IMR-90 (cell line): ENCODE measurements around the gene KCTD8. TPM values are rescaled to one million over a fixed set of nuclear protein-coding genes. Genes with fewer than 3 reads are reported as not detected.

Experiments used
- ATAC-seq: fragments of 200-7000 bp; cut with Tn5 transposase; 2 replicates; pipeline ENCODE4 v1.9.1; 2020; ENCODE audit warnings: low read depth, mild to moderate bottlenecking, moderate library complexity
- BruUV-seq: library from RNA; stranded (reverse); fragments of 400-500 nt; replicated peaks from 2 replicates; lab custom pipeline; 2021; lab: Mats Ljungman, UMichigan
- CTCF ChIA-PET: fragments of 300-600 bp; formaldehyde crosslinking; extraction: SDS; loops from one replicate; lab custom pipeline; 2021; ENCODE audit warnings: antibody characterized with exemption; lab: Yijun Ruan, JAX
- POLR2A ChIA-PET: fragments of 300-600 bp; sonication (Branson Sonifier 250); formaldehyde crosslinking; loops from one replicate; lab custom pipeline; 2022; ENCODE audit warnings: antibody characterized with exemption; ENCODE audit not compliant: unreplicated experiment; lab: Charles Lee
- DNase-seq: peaks from one replicate; pipeline ENCODE4 v3.0.0; 2013
- H2AFZ ChIP-seq: replicated peaks from 2 replicates; pipeline ENCODE3; 2013; ENCODE audit warnings: low read length, mild to moderate bottlenecking; ENCODE audit not compliant: poor library complexity
- H2AK5ac ChIP-seq: 2 replicates; pipeline ENCODE4 v1.6.1; 2013; ENCODE audit warnings: low read depth, low read length, inconsistent platforms
- H2AK9ac ChIP-seq: replicated peaks from 2 replicates; pipeline ENCODE3; 2013; ENCODE audit warnings: mild to moderate bottlenecking, low read depth, low read length, moderate library complexity; ENCODE audit not compliant: poor library complexity
- H2BK120ac ChIP-seq: 2 replicates; pipeline ENCODE4 v1.6.1; 2013; ENCODE audit warnings: low read depth, low read length, inconsistent platforms
- H2BK15ac ChIP-seq: 3 replicates; pipeline ENCODE4 v1.6.1; 2013; ENCODE audit warnings: low read depth, low read length, inconsistent platforms
- H2BK20ac ChIP-seq: 2 replicates; pipeline ENCODE4 v1.6.1; 2013; ENCODE audit warnings: low read depth, mild to moderate bottlenecking, inconsistent platforms, low read length, moderate library complexity
- H2BK5ac ChIP-seq: 2 replicates; pipeline ENCODE4 v1.6.1; 2013; ENCODE audit warnings: mild to moderate bottlenecking, low read depth, low read length, inconsistent platforms; ENCODE audit not compliant: poor library complexity, severe bottlenecking
- H3K14ac ChIP-seq: replicated peaks from 2 replicates; pipeline ENCODE4 v1.6.1; 2013; ENCODE audit warnings: low read depth, low read length, inconsistent platforms
- H3K18ac ChIP-seq: 2 replicates; pipeline ENCODE4 v1.6.1; 2013; ENCODE audit warnings: low read depth, low read length, control low read depth
- H3K23ac ChIP-seq: 2 replicates; pipeline ENCODE4 v1.6.1; 2013; ENCODE audit warnings: low read depth, low read length, inconsistent platforms
- H3K27ac ChIP-seq: 2 replicates; pipeline ENCODE4 v1.5.1; 2013; ENCODE audit warnings: mild to moderate bottlenecking, control low read depth, low read length; ENCODE audit not compliant: insufficient read depth
- H3K27me3 ChIP-seq: 2 replicates; pipeline ENCODE4 v1.6.1; 2013; ENCODE audit warnings: low read length; ENCODE audit not compliant: control insufficient read depth, insufficient read depth
- H3K36me3 ChIP-seq: 2 replicates; pipeline ENCODE4 v1.6.1; 2013; ENCODE audit warnings: low read length, mixed read lengths; ENCODE audit not compliant: control insufficient read depth, insufficient read depth
- H3K4ac ChIP-seq: 2 replicates; pipeline ENCODE4 v1.6.1; 2013; ENCODE audit warnings: low read depth, low read length, inconsistent platforms
- H3K4me1 ChIP-seq: 2 replicates; pipeline ENCODE4 v1.6.1; 2013; ENCODE audit warnings: low read length, mixed read lengths; ENCODE audit not compliant: control insufficient read depth, insufficient read depth
- H3K4me2 ChIP-seq: 2 replicates; pipeline ENCODE4 v1.6.1; 2013; ENCODE audit warnings: low read depth, mild to moderate bottlenecking, control low read depth, low read length, moderate library complexity
- H3K4me3 ChIP-seq: 2 replicates; pipeline ENCODE4 v1.5.1; 2013; ENCODE audit warnings: low read depth, mild to moderate bottlenecking, control low read depth, low read length, moderate library complexity; ENCODE audit not compliant: insufficient read depth
- H3K56ac ChIP-seq: 2 replicates; pipeline ENCODE4 v1.6.1; 2013; ENCODE audit warnings: low read length, inconsistent platforms; ENCODE audit not compliant: insufficient read depth; ENCODE audit errors: extremely low read depth
- H3K79me1 ChIP-seq, 2 experiments: 2 replicates each; pipeline ENCODE4 v1.6.1; 2013; ENCODE audit warnings: low read length in 2 of 2, inconsistent platforms in 1 of 2, low read depth in 1 of 2
- H3K9ac ChIP-seq: 2 replicates; pipeline ENCODE4 v1.6.1; 2013; ENCODE audit warnings: low read depth, low read length, control low read depth
- H3K9me1 ChIP-seq: 2 replicates; pipeline ENCODE4 v1.6.1; 2013; ENCODE audit warnings: low read length, inconsistent platforms; ENCODE audit not compliant: insufficient read depth
- H3K9me3 ChIP-seq: 2 replicates; pipeline ENCODE4 v1.6.1; 2013; ENCODE audit warnings: low read length; ENCODE audit not compliant: control insufficient read depth, insufficient read depth
- H4K20me1 ChIP-seq: 2 replicates; pipeline ENCODE4 v1.6.1; 2013; ENCODE audit warnings: low read length, inconsistent platforms; ENCODE audit not compliant: insufficient read depth
- H4K5ac ChIP-seq: 2 replicates; pipeline ENCODE4 v1.6.1; 2013; ENCODE audit warnings: mild to moderate bottlenecking, low read depth, low read length, control low read depth
- H4K8ac ChIP-seq, 2 experiments: 2 replicates each; pipeline ENCODE4 v1.6.1; 2013; ENCODE audit warnings: low read depth in 2 of 2, low read length in 2 of 2, control low read depth in 1 of 2, inconsistent platforms in 1 of 2
- H4K91ac ChIP-seq: 2 replicates; pipeline ENCODE4 v1.6.1; 2013; ENCODE audit warnings: low read depth, low read length, inconsistent platforms; ENCODE audit not compliant: insufficient read depth
- CEBPB ChIP-seq: IDR thresholded peaks from 2 replicates; pipeline ENCODE4 v1.6.1; 2012; ENCODE audit warnings: low read depth, low read length, improper control_type of control experiment
- MAZ ChIP-seq: IDR thresholded peaks from 2 replicates; pipeline ENCODE4 v1.6.1; 2012; ENCODE audit warnings: low read depth, mild to moderate bottlenecking, low read length, improper control_type of control experiment, moderate library complexity, borderline replicate concordance
- POLR2A ChIP-seq: IDR thresholded peaks from 2 replicates; pipeline ENCODE4 v1.6.1; 2012; ENCODE audit warnings: mild to moderate bottlenecking, low read depth, low read length
- RAD21 ChIP-seq: IDR thresholded peaks from 2 replicates; pipeline ENCODE4 v1.6.1; 2012; ENCODE audit warnings: low read length, improper control_type of control experiment
- RFX5 ChIP-seq: IDR thresholded peaks from 2 replicates; pipeline ENCODE4 v1.8.0; 2012; ENCODE audit warnings: low read depth, mild to moderate bottlenecking, low read length, moderate library complexity
- SMC3 ChIP-seq: fragments of 150-350 bp; IDR thresholded peaks from 2 replicates; pipeline ENCODE4 v1.6.1; 2016; ENCODE audit warnings: low read depth, mild to moderate bottlenecking, antibody characterized with exemption, low read length, moderate library complexity
- WGBS, 2 experiments: methylation state at CpG; one replicate each; pipeline versions ENCODE4 v1.1.5 to v1.1.7; 2013; ENCODE audit warnings: missing lambda C conversion rate in 2 of 2; ENCODE audit not compliant: insufficient read length in 1 of 2; ENCODE audit errors: extremely low coverage in 2 of 2; 5-methylcytosine and 5-hydroxymethylcytosine counted together
- dilution Hi-C: fragments of 300-500 bp; cut with HindIII; formaldehyde crosslinking; loops from one replicate; pipeline ENCODE4 v1.14.3; 2018; ENCODE audit warnings: low sequenced_read_pairs; ENCODE audit not compliant: unreplicated experiment
- in situ Hi-C: fragments of 300-500 bp; cut with MboI; formaldehyde crosslinking; loops from 3 replicates; pipeline ENCODE4 v1.14.3; 2019; ENCODE audit warnings: low sequenced_read_pairs, inconsistent platforms, mixed read lengths
- intact Hi-C: fragments of 100-400 bp; cut with micrococcal nuclease; formaldehyde crosslinking; loops from 2 replicates; pipeline ENCODE4 v1.10.0; 2022
- polyA plus RNA-seq, 3 experiments: library from polyadenylated mRNA; depleted of rRNA; stranded (reverse); fragments of >200 nt; gene quantifications; 2 replicates each; pipeline ENCODE4 v1.2.3, GENCODE V29; 2012; ENCODE audit warnings: low replicate concordance in 1 of 3
- total RNA-seq: library from RNA; depleted of rRNA; stranded (reverse); fragments of >200 nt; gene quantifications from 2 replicates; pipeline ENCODE4 v1.2.3, GENCODE V29; 2012
- TF ChIP-seq, protein P1 (sequence below): fragments of 150-350 bp; IDR thresholded peaks from 2 replicates; pipeline ENCODE4 v1.6.1; 2017; ENCODE audit warnings: mild to moderate bottlenecking, antibody characterized with exemption, low read length, low read depth

Gene KCTD8
- total and polyA plus RNA-seq, 2 of the 4 experiments (the other 2 are of a cell fraction), result 0.03 TPM; not detected in 1

DNA sequence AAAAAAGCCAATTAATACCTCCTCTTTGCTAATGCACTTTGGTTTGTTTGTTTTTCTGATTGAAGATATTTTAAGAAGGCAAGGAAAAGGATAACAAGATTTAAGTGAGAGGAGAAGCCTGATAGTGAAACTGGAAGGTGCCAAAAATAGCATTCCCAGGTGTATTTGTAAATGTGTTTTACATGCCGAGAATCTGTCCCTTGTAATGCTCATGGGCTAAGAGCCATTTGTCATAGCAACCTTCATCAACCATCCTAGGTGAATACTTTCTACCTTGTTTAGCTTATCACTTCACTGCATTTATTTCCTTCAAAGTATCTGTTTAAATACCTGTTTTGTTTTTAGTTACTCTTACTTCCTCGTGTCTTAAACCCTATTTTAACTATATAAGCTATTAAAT, 127.8 kb downstream of the KCTD8 start:
- no peak overlapping the region for H2BK20ac ChIP-seq
- no CpG with 5 or more reads among the region's 2 CpGs for WGBS, 2 experiments

More for the DNA sequence above, 127.8 kb downstream of the KCTD8 start:
- no peak overlapping the region for H2BK120ac ChIP-seq
- H2AFZ ChIP-seq, result no peak overlapping the region
- no peaks in the 10 kb centered on the region for H3K27me3 ChIP-seq
- H3K56ac ChIP-seq, result no peak overlapping the region
- H2AK5ac ChIP-seq, result no peak overlapping the region
- no peak overlapping the region for H3K4me3 ChIP-seq
- H3K9ac ChIP-seq, result no peak overlapping the region
- H3K9me3 ChIP-seq, result no peaks in the 10 kb centered on the region
- intact Hi-C loops, result no loop called here
- H3K18ac ChIP-seq, result no peak overlapping the region
- CTCF ChIA-PET, result no interaction called here
- in situ Hi-C loops, result no loop called here
- TF ChIP-seq RFX5 (no peak), SMC3 (no peak), MAZ (no peak), RAD21 (no peak), POLR2A (no peak), CEBPB (no peak)
- TF ChIP-seq, protein P1, sequence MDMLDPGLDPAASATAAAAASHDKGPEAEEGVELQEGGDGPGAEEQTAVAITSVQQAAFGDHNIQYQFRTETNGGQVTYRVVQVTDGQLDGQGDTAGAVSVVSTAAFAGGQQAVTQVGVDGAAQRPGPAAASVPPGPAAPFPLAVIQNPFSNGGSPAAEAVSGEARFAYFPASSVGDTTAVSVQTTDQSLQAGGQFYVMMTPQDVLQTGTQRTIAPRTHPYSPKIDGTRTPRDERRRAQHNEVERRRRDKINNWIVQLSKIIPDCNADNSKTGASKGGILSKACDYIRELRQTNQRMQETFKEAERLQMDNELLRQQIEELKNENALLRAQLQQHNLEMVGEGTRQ, result no peak
- H3K27ac ChIP-seq, result no peak overlapping the region
- no peak overlapping the region for H3K4ac ChIP-seq
- H4K91ac ChIP-seq, result no peak overlapping the region
- no peaks in the 10 kb centered on the region for H4K20me1 ChIP-seq
- no peak overlapping the region for H3K14ac ChIP-seq
- no peak overlapping the region for H4K5ac ChIP-seq
- no peak for DNase-seq
- H3K79me1 ChIP-seq, result no peaks in the 10 kb centered on the region
- H2AK9ac ChIP-seq, result no peak overlapping the region
- no peak overlapping the region for H3K4me2 ChIP-seq
- ATAC-seq, result no peak
- H3K4me1 ChIP-seq, result no peaks in the 10 kb centered on the region
- dilution Hi-C loops, result no loop called here
- H3K9me1 ChIP-seq, result no peaks in the 10 kb centered on the region
- no TSS peak for BruUV-seq
- no peaks in the 10 kb centered on the region for H3K36me3 ChIP-seq
- no peak overlapping the region for H2BK15ac ChIP-seq
- no peak overlapping the region for H3K23ac ChIP-seq
- POLR2A ChIA-PET, result no interaction called here
- no peak overlapping the region for H4K8ac ChIP-seq
- H2BK5ac ChIP-seq, result no peak overlapping the region
